ENCODE results near the gene NNAT.

Gene NNAT

GRCh38 chr20:37567671-37568588, 46.9 kb downstream of the NNAT start:
- DNase-seq, result no peak

DNA sequence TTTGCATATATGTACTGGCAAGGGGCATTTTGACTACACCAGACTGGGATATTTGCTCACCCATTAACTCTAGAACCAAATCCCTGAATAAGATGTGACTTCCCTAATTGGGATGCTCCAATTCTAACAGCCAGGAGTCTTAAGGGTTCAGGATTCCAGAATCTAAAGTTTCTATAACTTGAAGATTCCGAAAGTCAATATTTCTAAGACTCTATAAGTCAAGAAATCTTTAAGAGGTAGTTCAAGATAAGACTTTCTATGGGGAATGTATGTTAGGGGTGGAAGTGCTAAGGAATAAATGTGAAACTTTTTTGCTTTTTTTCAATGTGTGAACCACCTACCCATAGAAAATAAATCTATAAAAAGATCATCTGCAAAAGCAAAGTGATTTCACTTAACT, 49.4 kb downstream of the NNAT start:
- no peak for DNase-seq

DNA sequence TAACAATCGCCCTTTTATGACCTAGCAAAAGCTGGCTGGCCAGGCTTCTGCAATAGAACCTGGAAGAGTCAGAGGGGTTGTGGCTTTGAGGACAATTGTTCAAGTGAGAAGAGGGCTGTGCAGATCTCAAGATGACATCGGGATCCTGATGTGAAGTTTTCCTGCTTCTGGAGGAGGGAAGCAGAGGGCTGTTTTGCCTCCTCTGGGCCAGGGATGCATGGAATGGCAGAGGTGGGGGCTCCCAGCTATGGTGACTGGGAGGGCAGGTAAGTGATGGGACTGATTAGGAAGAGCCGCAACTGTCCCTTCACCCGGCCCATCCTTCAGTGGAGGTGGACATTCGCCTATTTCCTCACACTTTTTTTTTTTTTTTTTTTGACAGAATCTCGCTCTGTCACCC, 50.0 kb downstream of the NNAT start:
- no peak for DNase-seq

Data from T-helper 2 cell (primary cell).